HEK293 (cell line): ENCODE measurements around the gene ACSL5.

Experiments
- CTCF ChIA-PET: fragments of 350-600 bp; formaldehyde crosslinking; extraction: SDS; loops from one replicate; lab custom pipeline; 2021; ENCODE audit warnings: antibody characterized with exemption; lab: Yijun Ruan, JAX
- POLR2A ChIA-PET: fragments of 300-600 bp; formaldehyde crosslinking; extraction: SDS; loops from one replicate; lab custom pipeline; 2020; ENCODE audit warnings: antibody characterized with exemption, inconsistent platforms; lab: Yijun Ruan, JAX
- H3K27ac ChIP-seq: fragments of 200-500 bp; sonication (Bioruptor generic); 2 replicates; pipeline ENCODE4 v1.5.1; 2014; ENCODE audit warnings: low read depth, low read length, control low read depth, inconsistent platforms; ENCODE audit errors: extremely low read depth
- H3K36me3 ChIP-seq, 2 experiments: fragments of 200-500 bp in 1 of 2; sonication (Bioruptor generic) in 1 of 2; 1 replicate in 1 of 2; 2 replicates in 1 of 2; pipeline ENCODE4 v1.5.1; 2014 to 2017; ENCODE audit warnings: inconsistent platforms in 2 of 2, low read length in 2 of 2; ENCODE audit not compliant: control insufficient read depth in 2 of 2, insufficient read depth in 1 of 2
- H3K4me1 ChIP-seq: fragments of 200-500 bp; sonication (Bioruptor generic); 2 replicates; pipeline ENCODE4 v1.5.1; 2014; ENCODE audit warnings: mild to moderate bottlenecking, low read length, inconsistent platforms; ENCODE audit not compliant: control insufficient read depth, insufficient read depth
- H3K4me3 ChIP-seq: 2 replicates; pipeline ENCODE4 v1.5.1; 2011; ENCODE audit warnings: low read depth, mild to moderate bottlenecking, control low read depth, low read length, moderate library complexity
- H3K9me3 ChIP-seq: fragments of 200-500 bp; sonication (Bioruptor generic); 2 replicates; pipeline ENCODE4 v1.5.1; 2014; ENCODE audit warnings: low read depth, low read length, inconsistent platforms; ENCODE audit not compliant: control insufficient read depth, insufficient read depth
- GLI2 ChIP-seq: fragments of 450-650 bp; formaldehyde crosslinking; IDR thresholded peaks from 2 replicates; pipeline ENCODE4; 2017; ENCODE audit warnings: missing biosample characterization, missing genetic modification characterization, low read depth, borderline replicate concordance
- HOXA7 ChIP-seq: sonication (generic); formaldehyde crosslinking; IDR thresholded peaks from 2 replicates; pipeline ENCODE4 v1.8.1; 2022; ENCODE audit warnings: missing genetic modification reagents, borderline replicate concordance
- HOXC10 ChIP-seq: sonication (generic); formaldehyde crosslinking; IDR thresholded peaks from 2 replicates; pipeline ENCODE4 v1.8.1; 2023; ENCODE audit warnings: mild to moderate bottlenecking, missing genetic modification reagents
- KLF7 ChIP-seq: fragments of 450-650 bp; formaldehyde crosslinking; IDR thresholded peaks from 2 replicates; pipeline ENCODE4 v1.5.1; 2016; ENCODE audit warnings: missing biosample characterization, missing genetic modification characterization, borderline replicate concordance
- REST ChIP-seq: fragments of 450-650 bp; formaldehyde crosslinking; IDR thresholded peaks from 2 replicates; pipeline ENCODE4 v1.5.1; 2016; ENCODE audit warnings: missing biosample characterization, missing genetic modification characterization
- ZNF132 ChIP-seq: fragments of 450-650 bp; formaldehyde crosslinking; IDR thresholded peaks from 2 replicates; pipeline ENCODE4 v1.5.1; 2017; ENCODE audit warnings: missing biosample characterization, missing genetic modification characterization, borderline replicate concordance
- ZNF341 ChIP-seq: fragments of 450-650 bp; formaldehyde crosslinking; IDR thresholded peaks from 2 replicates; pipeline ENCODE4; 2016; ENCODE audit warnings: low read depth, missing biosample characterization, missing genetic modification characterization
- ZNF560 ChIP-seq: fragments of 450-650 bp; formaldehyde crosslinking; IDR thresholded peaks from 2 replicates; pipeline ENCODE4 v1.5.1; 2017; ENCODE audit warnings: missing biosample characterization, missing genetic modification characterization, borderline replicate concordance
- ZNF621 ChIP-seq: fragments of 450-650 bp; formaldehyde crosslinking; IDR thresholded peaks from 2 replicates; pipeline ENCODE4 v1.5.1; 2017; ENCODE audit warnings: missing biosample characterization, missing genetic modification characterization
- ZNF664 ChIP-seq: fragments of 450-650 bp; formaldehyde crosslinking; IDR thresholded peaks from 2 replicates; pipeline ENCODE4 v1.5.1; 2016; ENCODE audit warnings: missing biosample characterization, missing genetic modification characterization
- TF ChIP-seq, protein P1 (sequence below): fragments of 450-650 bp; formaldehyde crosslinking; IDR thresholded peaks from 2 replicates; pipeline ENCODE4 v1.5.1; 2016; ENCODE audit warnings: missing biosample characterization, missing genetic modification characterization
- TF ChIP-seq, protein P2 (sequence below): fragments of 450-650 bp; formaldehyde crosslinking; IDR thresholded peaks from 2 replicates; pipeline ENCODE4 v1.5.1; 2016; ENCODE audit warnings: missing biosample characterization, missing genetic modification characterization
- TF ChIP-seq, protein P3 (sequence below): fragments of 450-650 bp; formaldehyde crosslinking; IDR thresholded peaks from 2 replicates; pipeline ENCODE4 v1.5.1; 2017; ENCODE audit warnings: missing biosample characterization, missing genetic modification characterization
- TF ChIP-seq, protein P4 (sequence below): fragments of 450-650 bp; formaldehyde crosslinking; IDR thresholded peaks from 2 replicates; pipeline ENCODE4 v1.5.1; 2016; ENCODE audit warnings: missing biosample characterization, missing genetic modification characterization

Gene ACSL5

DNA sequence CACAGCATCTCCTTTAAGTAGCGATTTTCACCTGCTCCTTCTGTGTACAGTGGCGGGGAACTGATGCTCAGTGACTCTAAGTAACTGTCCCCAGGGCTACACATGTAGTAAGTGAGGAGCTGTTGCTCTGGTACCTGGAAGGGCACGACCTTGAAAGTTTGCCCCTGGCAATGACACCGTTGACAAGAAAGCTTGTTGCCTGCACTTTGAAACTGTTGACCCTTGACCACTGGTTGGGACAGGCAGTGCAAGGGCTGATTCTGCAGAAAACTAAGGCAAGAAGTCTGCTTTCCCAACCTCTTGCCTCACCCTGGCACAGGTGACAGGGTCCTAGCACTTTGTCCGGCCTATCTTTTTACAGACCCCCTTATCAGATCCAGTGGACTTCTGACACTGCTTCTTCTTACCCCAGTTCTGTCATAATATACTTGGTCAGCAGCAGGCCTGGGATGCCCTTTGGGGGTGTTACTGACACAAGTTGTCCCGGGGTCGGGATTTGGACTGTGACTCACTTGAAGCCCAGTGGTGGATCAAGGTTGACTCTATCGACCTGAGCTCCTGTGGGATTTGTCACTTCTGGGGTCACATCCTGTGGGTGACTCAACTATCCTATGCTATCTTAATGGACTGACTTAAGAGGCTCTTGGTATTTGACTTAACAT, 5.8 kb downstream of the ACSL5 start:
- POLR2A ChIA-PET, result no interaction called here
- H3K4me1 ChIP-seq, result no peaks in the 10 kb centered on the region
- H3K9me3 ChIP-seq, result no peaks in the 10 kb centered on the region

More for the DNA sequence above, 5.8 kb downstream of the ACSL5 start:
- CTCF ChIA-PET, result interaction anchor here (0.6 kb wide), 2 partner anchors 35 to 76 kb away, joined by 3 to 5 read pairs; no protein-coding TSS in a partner anchor
- Histone ChIP-seq H3K36me3 (no peaks in the 10 kb centered on the region), H3K4me3 (no peak overlapping the region), H3K27ac (no peak overlapping the region)
- TF ChIP-seq GLI2 (tag by site-specific recombination), result no peak
- TF ChIP-seq, protein P1, sequence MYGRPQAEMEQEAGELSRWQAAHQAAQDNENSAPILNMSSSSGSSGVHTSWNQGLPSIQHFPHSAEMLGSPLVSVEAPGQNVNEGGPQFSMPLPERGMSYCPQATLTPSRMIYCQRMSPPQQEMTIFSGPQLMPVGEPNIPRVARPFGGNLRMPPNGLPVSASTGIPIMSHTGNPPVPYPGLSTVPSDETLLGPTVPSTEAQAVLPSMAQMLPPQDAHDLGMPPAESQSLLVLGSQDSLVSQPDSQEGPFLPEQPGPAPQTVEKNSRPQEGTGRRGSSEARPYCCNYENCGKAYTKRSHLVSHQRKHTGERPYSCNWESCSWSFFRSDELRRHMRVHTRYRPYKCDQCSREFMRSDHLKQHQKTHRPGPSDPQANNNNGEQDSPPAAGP (tag by site-specific recombination), result no peak
- TF ChIP-seq, protein P2, sequence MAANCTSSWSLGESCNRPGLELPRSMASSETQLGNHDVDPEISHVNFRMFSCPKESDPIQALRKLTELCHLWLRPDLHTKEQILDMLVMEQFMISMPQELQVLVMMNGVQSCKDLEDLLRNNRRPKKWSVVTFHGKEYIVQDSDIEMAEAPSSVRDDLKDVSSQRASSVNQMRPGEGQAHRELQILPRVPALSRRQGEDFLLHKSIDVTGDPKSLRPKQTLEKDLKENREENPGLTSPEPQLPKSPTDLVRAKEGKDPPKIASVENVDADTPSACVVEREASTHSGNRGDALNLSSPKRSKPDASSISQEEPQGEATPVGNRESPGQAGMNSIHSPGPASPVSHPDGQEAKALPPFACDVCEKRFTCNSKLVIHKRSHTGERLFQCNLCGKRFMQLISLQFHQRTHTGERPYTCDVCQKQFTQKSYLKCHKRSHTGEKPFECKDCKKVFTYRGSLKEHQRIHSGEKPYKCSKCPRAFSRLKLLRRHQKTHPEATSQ (tag by site-specific recombination), result no peak
- TF ChIP-seq ZNF341 (tag by site-specific recombination), result no peak
- TF ChIP-seq, protein P3, sequence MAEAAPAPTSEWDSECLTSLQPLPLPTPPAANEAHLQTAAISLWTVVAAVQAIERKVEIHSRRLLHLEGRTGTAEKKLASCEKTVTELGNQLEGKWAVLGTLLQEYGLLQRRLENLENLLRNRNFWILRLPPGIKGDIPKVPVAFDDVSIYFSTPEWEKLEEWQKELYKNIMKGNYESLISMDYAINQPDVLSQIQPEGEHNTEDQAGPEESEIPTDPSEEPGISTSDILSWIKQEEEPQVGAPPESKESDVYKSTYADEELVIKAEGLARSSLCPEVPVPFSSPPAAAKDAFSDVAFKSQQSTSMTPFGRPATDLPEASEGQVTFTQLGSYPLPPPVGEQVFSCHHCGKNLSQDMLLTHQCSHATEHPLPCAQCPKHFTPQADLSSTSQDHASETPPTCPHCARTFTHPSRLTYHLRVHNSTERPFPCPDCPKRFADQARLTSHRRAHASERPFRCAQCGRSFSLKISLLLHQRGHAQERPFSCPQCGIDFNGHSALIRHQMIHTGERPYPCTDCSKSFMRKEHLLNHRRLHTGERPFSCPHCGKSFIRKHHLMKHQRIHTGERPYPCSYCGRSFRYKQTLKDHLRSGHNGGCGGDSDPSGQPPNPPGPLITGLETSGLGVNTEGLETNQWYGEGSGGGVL (tag by site-specific recombination), result no peak
- no peak for TF ChIP-seq ZNF664 (tag by site-specific recombination)
- no peak for TF ChIP-seq ZNF560
- no peak for TF ChIP-seq KLF7 (tag by site-specific recombination)
- TF ChIP-seq ZNF621, result no peak
- no peak for TF ChIP-seq HOXA7 (CRISPR knock-in tag)
- TF ChIP-seq HOXC10, result no peak
- no peak for TF ChIP-seq REST (tag by site-specific recombination)
- no peak for TF ChIP-seq ZNF132 (tag by site-specific recombination)
- TF ChIP-seq, protein P4, sequence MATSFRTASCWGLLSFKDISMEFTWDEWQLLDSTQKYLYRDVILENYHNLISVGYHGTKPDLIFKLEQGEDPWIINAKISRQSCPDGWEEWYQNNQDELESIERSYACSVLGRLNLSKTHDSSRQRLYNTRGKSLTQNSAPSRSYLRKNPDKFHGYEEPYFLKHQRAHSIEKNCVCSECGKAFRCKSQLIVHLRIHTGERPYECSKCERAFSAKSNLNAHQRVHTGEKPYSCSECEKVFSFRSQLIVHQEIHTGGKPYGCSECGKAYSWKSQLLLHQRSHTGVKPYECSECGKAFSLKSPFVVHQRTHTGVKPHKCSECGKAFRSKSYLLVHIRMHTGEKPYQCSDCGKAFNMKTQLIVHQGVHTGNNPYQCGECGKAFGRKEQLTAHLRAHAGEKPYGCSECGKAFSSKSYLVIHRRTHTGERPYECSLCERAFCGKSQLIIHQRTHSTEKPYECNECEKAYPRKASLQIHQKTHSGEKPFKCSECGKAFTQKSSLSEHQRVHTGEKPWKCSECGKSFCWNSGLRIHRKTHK, result no peak
